Fibroblast of lung (primary cell): Measurements from ENCODE around the gene ZXDB.

Experiments
- CTCF ChIP-seq, 2 donors: IDR thresholded peaks in 1 of 2; conservative IDR thresholded peaks in 1 of 2; 1 replicate in 1 of 2; 2 replicates in 1 of 2; pipeline ENCODE4 v1.5.1; 2011 to 2012; ENCODE audit warnings: low read length in 2 of 2, control low read depth in 1 of 2, inconsistent platforms in 1 of 2, low read depth in 1 of 2, mild to moderate bottlenecking in 1 of 2
- EZH2 ChIP-seq: IDR thresholded peaks from 2 replicates; pipeline ENCODE4 v1.5.1; 2012; ENCODE audit warnings: low read length, control low read depth, mild to moderate bottlenecking; ENCODE audit errors: missing control alignments

- TF ChIP-seq CTCF (conservative IDR thresholded peaks at IDR 0.05 in 1 of 2, IDR thresholded peaks at IDR 0.05 in 1 of 2; ENCODE audit: low read depth in 1 of 2, low read length in 2 of 2) (no peak), EZH2 (no peak)
These were observed 8.3 kb upstream of the ZXDB start for GRCh38 chrX:57583477-57583876.
